ENCODE results near the gene EIF1B. TPM values are rescaled to one million over a fixed set of nuclear protein-coding genes. Genes with fewer than 3 reads are reported as not detected.

EIF1B gene
- total RNA-seq, 1 experiment from 2014 or later = 33.6 TPM

DNA sequence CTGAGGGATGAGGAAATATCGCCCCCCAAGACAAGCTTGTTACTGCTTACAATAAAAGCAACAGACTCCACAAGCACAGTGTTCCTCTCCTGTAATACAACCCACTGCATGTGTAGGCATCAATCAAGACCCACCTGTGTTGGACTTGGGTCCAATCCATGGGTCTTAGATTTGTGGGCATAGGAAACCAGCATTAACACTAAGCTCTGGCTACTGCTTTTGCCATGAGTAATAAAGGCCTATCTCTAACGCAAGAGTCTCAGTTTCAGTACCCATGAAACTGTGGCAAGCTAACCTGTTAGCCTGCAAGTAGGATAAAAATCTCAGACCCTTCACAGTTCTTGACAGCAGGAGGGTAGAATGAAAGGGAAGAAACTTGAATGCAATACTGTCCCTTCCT, 5.2 kb upstream of the EIF1B start:
- peaks cover 0 to 12% of the 10 kb centered on the region in 2 experiments; a peak in 1 of 4 replicates for H3K4me1 ChIP-seq (ENCODE audit: control insufficient read depth in 1 of 2, insufficient read depth in 2 of 2, low read length in 2 of 2)
- no peak overlapping the region for H3K4me3 ChIP-seq (replicated peaks in 1 of 2; ENCODE audit: low read depth in 1 of 2, low read length in 2 of 2)
- CTCF ChIA-PET = interaction anchor here (0.7 kb wide), 1 partner anchor 113 kb away, joined by 3 read pairs; no protein-coding TSS in a partner anchor
- no peak overlapping the region for H3K27ac ChIP-seq (ENCODE audit: low read depth, low read length)
- intact Hi-C loops (cut with micrococcal nuclease) = no loop called here
- H4K20me1 ChIP-seq (ENCODE audit: insufficient read depth) = no peaks in the 10 kb centered on the region
- no peaks in the 10 kb centered on the region for H3K27me3 ChIP-seq (ENCODE audit: insufficient read depth, low read length)
- no TSS peak for BruUV-seq (replicated peaks)
- no peak overlapping the region for H3K9ac ChIP-seq (ENCODE audit: low read length)
- no peak overlapping the region for H2AFZ ChIP-seq (ENCODE audit: low read depth, low read length, poor library complexity, severe bottlenecking)
- ATAC-seq (no peak), DNase-seq (ENCODE audit: low read depth, low spot score) (no peak)
- no peak overlapping the region for H3K4me2 ChIP-seq (ENCODE audit: low read length)
- H3K79me2 ChIP-seq (ENCODE audit: insufficient read depth, low read length) = no peaks in the 10 kb centered on the region
- no peaks in the 10 kb centered on the region for H3K9me2 ChIP-seq (ENCODE audit: insufficient read depth)
- RAD21 ChIA-PET (ENCODE audit: low non-redundant PET in 1 of 2, low total read pairs in 2 of 2, uncharacterized antibody in 2 of 2, unreplicated experiment in 2 of 2) = no interaction called here
- TF ChIP-seq SRF (IDR thresholded peaks at IDR 0.05; ENCODE audit: low read depth) (no peak), EGR1 (IDR thresholded peaks at IDR 0.05; ENCODE audit: low read depth) (no peak), CEBPB (IDR thresholded peaks at IDR 0.05; ENCODE audit: low read depth) (no peak), ELF1 (IDR thresholded peaks at IDR 0.05; ENCODE audit: borderline replicate concordance, low read depth) (no peak), ZNF274 (IDR thresholded peaks at IDR 0.05; ENCODE audit: low read depth, low read length) (no peak), SP1 (IDR thresholded peaks at IDR 0.05; ENCODE audit: low read depth) (no peak)
- TF ChIP-seq, protein P1, sequence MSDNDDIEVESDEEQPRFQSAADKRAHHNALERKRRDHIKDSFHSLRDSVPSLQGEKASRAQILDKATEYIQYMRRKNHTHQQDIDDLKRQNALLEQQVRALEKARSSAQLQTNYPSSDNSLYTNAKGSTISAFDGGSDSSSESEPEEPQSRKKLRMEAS (IDR thresholded peaks at IDR 0.05) = no peak
- TF ChIP-seq, protein P2, sequence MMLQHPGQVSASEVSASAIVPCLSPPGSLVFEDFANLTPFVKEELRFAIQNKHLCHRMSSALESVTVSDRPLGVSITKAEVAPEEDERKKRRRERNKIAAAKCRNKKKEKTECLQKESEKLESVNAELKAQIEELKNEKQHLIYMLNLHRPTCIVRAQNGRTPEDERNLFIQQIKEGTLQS (IDR thresholded peaks at IDR 0.05) = no peak
- TF ChIP-seq, protein P3, sequence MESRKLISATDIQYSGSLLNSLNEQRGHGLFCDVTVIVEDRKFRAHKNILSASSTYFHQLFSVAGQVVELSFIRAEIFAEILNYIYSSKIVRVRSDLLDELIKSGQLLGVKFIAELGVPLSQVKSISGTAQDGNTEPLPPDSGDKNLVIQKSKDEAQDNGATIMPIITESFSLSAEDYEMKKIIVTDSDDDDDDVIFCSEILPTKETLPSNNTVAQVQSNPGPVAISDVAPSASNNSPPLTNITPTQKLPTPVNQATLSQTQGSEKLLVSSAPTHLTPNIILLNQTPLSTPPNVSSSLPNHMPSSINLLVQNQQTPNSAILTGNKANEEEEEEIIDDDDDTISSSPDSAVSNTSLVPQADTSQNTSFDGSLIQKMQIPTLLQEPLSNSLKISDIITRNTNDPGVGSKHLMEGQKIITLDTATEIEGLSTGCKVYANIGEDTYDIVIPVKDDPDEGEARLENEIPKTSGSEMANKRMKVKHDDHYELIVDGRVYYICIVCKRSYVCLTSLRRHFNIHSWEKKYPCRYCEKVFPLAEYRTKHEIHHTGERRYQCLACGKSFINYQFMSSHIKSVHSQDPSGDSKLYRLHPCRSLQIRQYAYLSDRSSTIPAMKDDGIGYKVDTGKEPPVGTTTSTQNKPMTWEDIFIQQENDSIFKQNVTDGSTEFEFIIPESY (IDR thresholded peaks at IDR 0.05; ENCODE audit: extremely low read depth, insufficient replicate concordance, low read length) = no peak
- H3K36me3 ChIP-seq (ENCODE audit: control insufficient read depth in 1 of 2, insufficient read depth in 2 of 2, low read length in 2 of 2) = no peaks in the 10 kb centered on the region
- POLR2A ChIA-PET = no interaction called here
- no peaks in the 10 kb centered on the region for H3K9me3 ChIP-seq (ENCODE audit: control insufficient read depth in 1 of 2, insufficient read depth in 1 of 2, low read depth in 1 of 2, low read length in 2 of 2)
